Muscle layer of colon (tissue), 2 donors: ENCODE measurements around the gene KLF1.

ENCODE experiments used
- H3K27ac ChIP-seq: one replicate; pipeline ENCODE4 v1.7.0; 2013; ENCODE audit warnings: low read depth, mild to moderate bottlenecking, low read length, moderate library complexity
- H3K27me3 ChIP-seq, 2 donors: one replicate each; pipeline ENCODE4 v1.7.0; 2013; ENCODE audit warnings: low read length in 2 of 2, mild to moderate bottlenecking in 2 of 2; ENCODE audit not compliant: insufficient read depth in 2 of 2, control insufficient read depth in 1 of 2
- H3K36me3 ChIP-seq: one replicate; pipeline ENCODE4 v1.7.0; 2013; ENCODE audit warnings: mild to moderate bottlenecking, low read length; ENCODE audit not compliant: insufficient read depth
- H3K4me1 ChIP-seq: one replicate; pipeline ENCODE4 v1.7.0; 2013; ENCODE audit warnings: mild to moderate bottlenecking, low read length; ENCODE audit not compliant: insufficient read depth
- H3K4me3 ChIP-seq, 2 donors: one replicate each; pipeline ENCODE4 v1.7.0; 2013; ENCODE audit warnings: low read length in 2 of 2, low read depth in 1 of 2, mild to moderate bottlenecking in 1 of 2, moderate library complexity in 1 of 2
- H3K9ac ChIP-seq: one replicate; pipeline ENCODE4 v1.7.0; 2013; ENCODE audit warnings: low read length
- H3K9me3 ChIP-seq: one replicate; pipeline ENCODE4 v1.7.0; 2013; ENCODE audit warnings: mild to moderate bottlenecking, low read length
- donor health status: abdominal sarcoma.
- donor health status: Adenocarcinoma of cecum.

The KLF1 gene

GRCh38 chr19:12873891-12874745, 12.9 kb downstream of the KLF1 start:
- H3K9ac ChIP-seq: no peak overlapping the region
- H3K4me1 ChIP-seq: no peaks in the 10 kb centered on the region
- no peaks in the 10 kb centered on the region for H3K27me3 ChIP-seq
- H3K9me3 ChIP-seq: no peaks in the 10 kb centered on the region
- no peak overlapping the region for H3K27ac ChIP-seq
- peaks cover 8% of the 10 kb centered on the region for H3K36me3 ChIP-seq
- no peak overlapping the region for H3K4me3 ChIP-seq

- Histone ChIP-seq H3K36me3 (peaks cover 5% of the 10 kb centered on the region), H3K4me3 (no peak overlapping the region)
Measured at GRCh38 chr19:12872941-12873890, 13.8 kb downstream of the KLF1 start.

GRCh38 chr19:12872255-12872654, 14.7 kb downstream of the KLF1 start:
- no peaks in the 10 kb centered on the region for H3K9me3 ChIP-seq
- H3K4me3 ChIP-seq: no peak overlapping the region
- H3K9ac ChIP-seq: no peak overlapping the region
- H3K27ac ChIP-seq: no peak overlapping the region
- peaks cover 2% of the 10 kb centered on the region for H3K4me1 ChIP-seq
- H3K27me3 ChIP-seq: no peaks in the 10 kb centered on the region
- no peaks in the 10 kb centered on the region for H3K36me3 ChIP-seq

More at GRCh38 chr19:12872941-12873890, 13.8 kb downstream of the KLF1 start:
- Histone ChIP-seq H3K9me3 (no peaks in the 10 kb centered on the region), H3K9ac (no peak overlapping the region), H3K4me1 (no peaks in the 10 kb centered on the region), H3K27ac (no peak overlapping the region), H3K27me3 (no peaks in the 10 kb centered on the region)

GRCh38 chr19:12871681-12872080, 15.3 kb downstream of the KLF1 start:
- Histone ChIP-seq H3K27ac (no peak overlapping the region), H3K4me1 (peaks cover 5% of the 10 kb centered on the region), H3K4me3 (no peak overlapping the region), H3K9ac (no peak overlapping the region), H3K27me3 (no peaks in the 10 kb centered on the region), H3K36me3 (no peaks in the 10 kb centered on the region), H3K9me3 (no peaks in the 10 kb centered on the region)

GRCh38 chr19:12868540-12869112, 18.4 kb downstream of the KLF1 start:
- Histone ChIP-seq H3K9me3 (no peaks in the 10 kb centered on the region), H3K4me1 (peaks cover 5% of the 10 kb centered on the region), H3K36me3 (no peaks in the 10 kb centered on the region), H3K27me3 (no peaks in the 10 kb centered on the region), H3K9ac (no peak overlapping the region), H3K27ac (no peak overlapping the region), H3K4me3 (no peak overlapping the region)

GRCh38 chr19:12867120-12868099, 19.6 kb downstream of the KLF1 start:
- H3K9ac ChIP-seq: no peak overlapping the region
- H3K36me3 ChIP-seq: no peaks in the 10 kb centered on the region
- H3K27me3 ChIP-seq: no peaks in the 10 kb centered on the region
- peaks cover 5% of the 10 kb centered on the region for H3K4me1 ChIP-seq
- no peak overlapping the region for H3K27ac ChIP-seq
- no peaks in the 10 kb centered on the region for H3K9me3 ChIP-seq
- peak overlapping the region; percentile 18 to 49 for H3K4me3 ChIP-seq

- Histone ChIP-seq H3K36me3 (no peaks in the 10 kb centered on the region), H3K27me3 (no peaks in the 10 kb centered on the region), H3K9me3 (no peaks in the 10 kb centered on the region), H3K4me3 (no peak overlapping the region), H3K9ac (no peak overlapping the region), H3K27ac (no peak overlapping the region), H3K4me1 (peaks cover 5% of the 10 kb centered on the region)
Measured at GRCh38 chr19:12866416-12867119, 20.4 kb downstream of the KLF1 start.

GRCh38 chr19:12865746-12866415, 21.1 kb downstream of the KLF1 start:
- Histone ChIP-seq H3K4me3 (no peak overlapping the region), H3K27me3 (no peaks in the 10 kb centered on the region), H3K9ac (no peak overlapping the region), H3K36me3 (no peaks in the 10 kb centered on the region), H3K27ac (no peak overlapping the region), H3K9me3 (no peaks in the 10 kb centered on the region), H3K4me1 (peaks cover 5% of the 10 kb centered on the region)

GRCh38 chr19:12864721-12865715, 22.0 kb downstream of the KLF1 start:
- Histone ChIP-seq H3K27me3 (no peaks in the 10 kb centered on the region), H3K4me3 (no peak overlapping the region), H3K4me1 (peaks cover 5% of the 10 kb centered on the region), H3K9me3 (no peaks in the 10 kb centered on the region), H3K27ac (no peak overlapping the region), H3K36me3 (no peaks in the 10 kb centered on the region), H3K9ac (no peak overlapping the region)
